H9 (cell line): ENCODE data around the gene RUNDC3A. TPM values are rescaled to one million over a fixed set of nuclear protein-coding genes. Genes with fewer than 3 reads are reported as not detected.

Experiments used
- DNase-seq: peaks from one replicate; pipeline ENCODE4 v3.0.0-alpha.2; 2017
- H2AFZ ChIP-seq: one replicate; pipeline ENCODE4 v1.6.1; 2013; ENCODE audit warnings: mild to moderate bottlenecking, low read length, control low read depth, moderate library complexity
- H2AK5ac ChIP-seq: 2 replicates; pipeline ENCODE4 v1.6.1; 2013; ENCODE audit warnings: low read length, control low read depth, mixed read lengths; ENCODE audit not compliant: insufficient read length
- H2BK120ac ChIP-seq: one replicate; pipeline ENCODE4 v1.6.1; 2013; ENCODE audit warnings: low read depth, mild to moderate bottlenecking, low read length, control low read depth, inconsistent platforms; ENCODE audit not compliant: poor library complexity, severe bottlenecking
- H2BK12ac ChIP-seq: 2 replicates; pipeline ENCODE4 v1.6.1; 2013; ENCODE audit warnings: low read length, control low read depth, mixed read lengths, low read depth; ENCODE audit not compliant: insufficient read length
- H2BK15ac ChIP-seq: 2 replicates; pipeline ENCODE4 v1.6.1; 2013; ENCODE audit warnings: low read depth, low read length, control low read depth
- H2BK20ac ChIP-seq: one replicate; pipeline ENCODE4 v1.6.1; 2013; ENCODE audit warnings: low read depth, mild to moderate bottlenecking, low read length, control low read depth, inconsistent platforms; ENCODE audit not compliant: poor library complexity, severe bottlenecking
- H2BK5ac ChIP-seq: 2 replicates; pipeline ENCODE4 v1.6.1; 2013; ENCODE audit warnings: low read length, control low read depth, mixed read lengths; ENCODE audit not compliant: insufficient read length
- H3K14ac ChIP-seq: 2 replicates; pipeline ENCODE4 v1.6.1; 2013; ENCODE audit warnings: low read length, control low read depth; ENCODE audit not compliant: insufficient read depth
- H3K18ac ChIP-seq: 2 replicates; pipeline ENCODE4 v1.6.1; 2013; ENCODE audit warnings: low read depth, mild to moderate bottlenecking, mixed read lengths, low read length, control low read depth; ENCODE audit not compliant: insufficient read length
- H3K23ac ChIP-seq: 2 replicates; pipeline ENCODE4 v1.6.1; 2013; ENCODE audit warnings: low read length, control low read depth, mixed read lengths, low read depth; ENCODE audit not compliant: insufficient read length
- H3K23me2 ChIP-seq: 2 replicates; pipeline ENCODE4 v1.6.1; 2013; ENCODE audit warnings: low read depth, mild to moderate bottlenecking, mixed read lengths, low read length, control low read depth; ENCODE audit not compliant: insufficient read length, poor library complexity, severe bottlenecking
- H3K27ac ChIP-seq: 2 replicates; pipeline ENCODE4 v1.5.1; 2013; ENCODE audit warnings: low read length, control low read depth, mixed read lengths, low read depth; ENCODE audit not compliant: insufficient read length
- H3K27me3 ChIP-seq: 2 replicates; pipeline ENCODE4 v1.6.1; 2013; ENCODE audit warnings: low read length, control low read depth, inconsistent platforms; ENCODE audit not compliant: insufficient read depth
- H3K4ac ChIP-seq: 2 replicates; pipeline ENCODE4 v1.6.1; 2013; ENCODE audit warnings: low read depth, mild to moderate bottlenecking, control low read depth, inconsistent platforms, low read length, moderate library complexity
- H3K4me1 ChIP-seq: 2 replicates; pipeline ENCODE4 v1.6.1; 2013; ENCODE audit warnings: low read length, control low read depth, inconsistent platforms; ENCODE audit not compliant: insufficient read depth
- H3K4me2 ChIP-seq: 2 replicates; pipeline ENCODE4 v1.6.1; 2013; ENCODE audit warnings: low read length, control low read depth, mixed read lengths; ENCODE audit not compliant: insufficient read length, insufficient read depth
- H3K56ac ChIP-seq: 2 replicates; pipeline ENCODE4 v1.6.1; 2013; ENCODE audit warnings: low read depth, mild to moderate bottlenecking, mixed read lengths, low read length, control low read depth; ENCODE audit not compliant: insufficient read length
- H3K79me1 ChIP-seq: 2 replicates; pipeline ENCODE4 v1.6.1; 2013; ENCODE audit warnings: low read depth, mild to moderate bottlenecking, moderate library complexity, low read length, control low read depth, inconsistent platforms; ENCODE audit not compliant: insufficient read depth, poor library complexity, severe bottlenecking
- H3K79me2 ChIP-seq: 2 replicates; pipeline ENCODE4 v1.6.1; 2013; ENCODE audit warnings: low read length, control low read depth, inconsistent platforms; ENCODE audit not compliant: insufficient read depth
- H3K9ac ChIP-seq: 2 replicates; pipeline ENCODE4 v1.6.1; 2013; ENCODE audit warnings: low read length, control low read depth, mixed read lengths; ENCODE audit not compliant: insufficient read length; ENCODE audit errors: extremely low read depth
- H3K9me3 ChIP-seq: one replicate; pipeline ENCODE4 v1.6.1; 2013; ENCODE audit warnings: low read depth, low read length, inconsistent platforms; ENCODE audit not compliant: control insufficient read depth
- H3T11ph ChIP-seq: one replicate; pipeline ENCODE4 v1.6.1; 2013; ENCODE audit warnings: mild to moderate bottlenecking, low read length, control low read depth, inconsistent platforms
- H4K20me1 ChIP-seq: one replicate; pipeline ENCODE4 v1.6.1; 2013; ENCODE audit not compliant: control insufficient read depth, insufficient read length, insufficient read depth
- H4K5ac ChIP-seq: 2 replicates; pipeline ENCODE4 v1.6.1; 2013; ENCODE audit warnings: low read depth, mild to moderate bottlenecking, mixed read lengths, low read length, control low read depth; ENCODE audit not compliant: insufficient read length
- H4K8ac ChIP-seq: replicated peaks from 2 replicates; pipeline ENCODE4 v1.6.1; 2013; ENCODE audit warnings: low read length, control low read depth, mixed read lengths, low read depth; ENCODE audit not compliant: insufficient read length
- H4K91ac ChIP-seq: 2 replicates; pipeline ENCODE4 v1.6.1; 2013; ENCODE audit warnings: low read depth, mild to moderate bottlenecking, moderate library complexity, mixed read lengths, low read length, control low read depth; ENCODE audit not compliant: insufficient read length
- H3K27ac Mint-ChIP-seq, 3 experiments: 2 replicates in 2 of 3; 3 replicates in 1 of 3; pipeline ENCODE4 v1.8.0; 2020 to 2021; ENCODE audit warnings: mixed read lengths in 3 of 3, mild to moderate bottlenecking in 1 of 3, moderate library complexity in 1 of 3
- H3K27me3 Mint-ChIP-seq: 2 replicates; pipeline ENCODE4 v1.8.0; 2021; ENCODE audit warnings: low read depth, mild to moderate bottlenecking, moderate library complexity, mixed read lengths
- H3K36me3 Mint-ChIP-seq, 3 experiments: 2 replicates in 2 of 3; 3 replicates in 1 of 3; pipeline ENCODE4 v1.8.0; 2020 to 2021; ENCODE audit warnings: low read depth in 3 of 3, mixed read lengths in 3 of 3; ENCODE audit not compliant: insufficient read depth in 1 of 3
- H3K4me1 Mint-ChIP-seq, 2 experiments: 2 replicates each; pipeline ENCODE4 v1.8.0; 2020; ENCODE audit warnings: mixed read lengths in 2 of 2
- H3K4me3 Mint-ChIP-seq, 2 experiments: 2 replicates in 1 of 2; 3 replicates in 1 of 2; pipeline ENCODE4 v1.8.0; 2020 to 2021; ENCODE audit warnings: mild to moderate bottlenecking in 2 of 2, mixed read lengths in 2 of 2, moderate library complexity in 1 of 2
- H3K9me3 Mint-ChIP-seq, 2 experiments: 2 replicates in 1 of 2; 3 replicates in 1 of 2; pipeline ENCODE4 v1.8.0; 2020; ENCODE audit warnings: mild to moderate bottlenecking in 2 of 2, mixed read lengths in 2 of 2, moderate library complexity in 1 of 2
- WGBS: extraction: QIAGEN DNeasy Blood & Tissue Kit; methylation state at CpG from one replicate; pipeline ENCODE4 v1.1.7; 2013; ENCODE audit warnings: missing lambda C conversion rate, low lambda C conversion rate, mixed read lengths; ENCODE audit not compliant: insufficient read length; ENCODE audit errors: extremely low coverage; 5-methylcytosine and 5-hydroxymethylcytosine counted together
- total RNA-seq: library from RNA; stranded (reverse); gene quantifications from 2 replicates; pipeline ENCODE4 v1.2.1, GENCODE V29; 2021
- TF ChIP-seq, protein P1 (sequence below): fragments of 200-600 bp; sonication (generic); conservative IDR thresholded peaks from 3 replicates; pipeline ENCODE4 v1.8.0; 2021; ENCODE audit warnings: antibody characterized with exemption, mild to moderate bottlenecking

The RUNDC3A gene
- total RNA-seq, 1 experiment from 2014 or later: 3.8 TPM

DNA sequence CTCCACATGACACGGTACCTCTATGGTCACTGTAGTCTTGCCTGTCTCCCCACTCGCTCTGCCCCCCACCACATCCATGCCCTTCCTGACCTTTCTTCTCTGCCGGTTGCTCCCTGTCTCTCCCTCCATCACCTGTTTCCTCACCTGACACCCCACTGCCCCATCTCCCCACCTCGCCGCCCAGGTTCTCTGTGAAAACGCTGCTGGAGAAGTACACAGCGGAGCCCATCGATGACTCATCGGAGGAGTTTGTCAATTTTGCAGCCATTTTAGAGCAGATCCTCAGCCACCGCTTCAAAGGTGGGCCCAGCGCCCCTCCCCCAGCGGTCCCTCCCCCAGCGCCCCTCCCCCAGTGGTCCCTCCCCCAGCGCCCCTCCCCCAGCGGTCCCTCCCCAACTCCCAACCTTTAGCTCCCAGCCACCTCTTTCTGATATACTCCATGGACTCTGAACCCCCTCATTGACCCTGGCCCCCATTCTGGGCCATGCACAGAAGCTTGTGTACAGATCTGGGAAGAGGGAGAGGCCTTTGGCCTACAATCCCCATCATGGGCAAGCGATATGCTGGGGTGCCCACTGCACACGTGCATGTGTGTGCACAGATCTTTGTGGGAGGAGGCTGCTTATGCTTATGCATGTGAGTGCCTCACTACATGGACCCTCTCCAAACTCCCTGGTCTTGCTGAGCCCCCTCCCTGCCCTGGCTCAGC lies 4.1 kb downstream of the RUNDC3A start:
- Histone ChIP-seq H3K18ac (no peak overlapping the region), H4K91ac (no peak overlapping the region), H2AK5ac (no peak overlapping the region), H4K20me1 (peaks cover 2% of the 10 kb centered on the region), H4K8ac (no peak overlapping the region), H3K79me1 (no peaks in the 10 kb centered on the region), H2BK15ac (no peak overlapping the region; the same call in 1 of the 2 replicates), H3K79me2 (no peaks in the 10 kb centered on the region), H3K56ac (no peak overlapping the region), H3T11ph (no peak overlapping the region), H3K27ac (no peak overlapping the region), H3K4me1 (peaks cover 4% of the 10 kb centered on the region; the same call in 1 of the 2 replicates), H3K23me2 (peaks cover 26% of the 10 kb centered on the region), H3K14ac (no peak overlapping the region), H2BK120ac (no peak overlapping the region), H2AFZ (no peak overlapping the region), H2BK5ac (no peak overlapping the region), H3K9ac (no peak overlapping the region), H3K4me2 (no peak overlapping the region), H2BK12ac (no peak overlapping the region), H3K9me3 (no peaks in the 10 kb centered on the region), H3K23ac (no peak overlapping the region), H3K27me3 (peaks cover 8% of the 10 kb centered on the region; the same call in 1 of the 2 replicates), H2BK20ac (no peak overlapping the region), H3K4ac (no peak overlapping the region), H4K5ac (no peak overlapping the region)
- peaks cover 43% of the 10 kb centered on the region for H3K27me3 Mint-ChIP-seq
- peaks cover 35 to 49% of the 10 kb centered on the region in 2 experiments for H3K4me1 Mint-ChIP-seq
- H3K4me3 Mint-ChIP-seq: peak overlapping the region in 1 of 2 experiments; percentile 46; a peak in 2 of 5 replicates
- DNase-seq: no peak
- TF ChIP-seq, protein P1, sequence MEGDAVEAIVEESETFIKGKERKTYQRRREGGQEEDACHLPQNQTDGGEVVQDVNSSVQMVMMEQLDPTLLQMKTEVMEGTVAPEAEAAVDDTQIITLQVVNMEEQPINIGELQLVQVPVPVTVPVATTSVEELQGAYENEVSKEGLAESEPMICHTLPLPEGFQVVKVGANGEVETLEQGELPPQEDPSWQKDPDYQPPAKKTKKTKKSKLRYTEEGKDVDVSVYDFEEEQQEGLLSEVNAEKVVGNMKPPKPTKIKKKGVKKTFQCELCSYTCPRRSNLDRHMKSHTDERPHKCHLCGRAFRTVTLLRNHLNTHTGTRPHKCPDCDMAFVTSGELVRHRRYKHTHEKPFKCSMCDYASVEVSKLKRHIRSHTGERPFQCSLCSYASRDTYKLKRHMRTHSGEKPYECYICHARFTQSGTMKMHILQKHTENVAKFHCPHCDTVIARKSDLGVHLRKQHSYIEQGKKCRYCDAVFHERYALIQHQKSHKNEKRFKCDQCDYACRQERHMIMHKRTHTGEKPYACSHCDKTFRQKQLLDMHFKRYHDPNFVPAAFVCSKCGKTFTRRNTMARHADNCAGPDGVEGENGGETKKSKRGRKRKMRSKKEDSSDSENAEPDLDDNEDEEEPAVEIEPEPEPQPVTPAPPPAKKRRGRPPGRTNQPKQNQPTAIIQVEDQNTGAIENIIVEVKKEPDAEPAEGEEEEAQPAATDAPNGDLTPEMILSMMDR: no peak
- H3K36me3 Mint-ChIP-seq: peaks cover 0 to 3% (median 0%) of the 10 kb centered on the region in 3 experiments; a peak in 1 of 7 replicates
- no peaks in the 10 kb centered on the region for H3K9me3 Mint-ChIP-seq
- WGBS: no CpG with 5 or more reads among the region's 17 CpGs
- no peak overlapping the region; a peak in 1 of 7 replicates for H3K27ac Mint-ChIP-seq
